Measurements from ENCODE around the gene KRT74. TPM values are rescaled to one million over a fixed set of nuclear protein-coding genes. Genes with fewer than 3 reads are reported as not detected.

The KRT74 gene
- total RNA-seq, 1 experiment from 2014 or later, result not detected

DNA sequence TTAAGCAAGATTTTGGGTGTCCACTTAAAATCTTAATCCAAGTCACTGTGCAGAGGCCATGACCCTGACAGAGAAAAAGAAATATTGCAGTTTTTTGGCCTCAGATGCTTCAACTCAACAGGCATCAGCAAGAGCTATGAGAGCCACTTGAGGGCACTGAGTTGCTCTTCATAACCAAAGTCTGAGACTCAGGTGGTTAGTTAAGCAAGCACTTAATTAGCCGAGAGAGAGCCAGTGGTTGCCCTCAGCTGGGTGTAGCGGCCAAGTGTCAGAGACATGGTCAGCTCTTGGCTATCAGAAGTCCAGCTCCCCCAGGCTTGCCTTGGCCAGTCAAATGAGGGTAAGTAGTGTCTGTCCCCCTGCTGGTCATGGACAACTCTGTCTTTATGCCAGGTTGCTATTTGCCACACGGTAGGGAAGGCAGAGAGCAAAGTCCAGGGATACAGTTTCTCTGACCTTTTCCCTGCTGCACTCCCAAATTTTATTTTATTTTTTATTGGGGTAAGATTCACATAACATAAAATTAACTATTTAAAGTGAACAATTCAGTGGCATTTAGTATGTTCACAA is 11.7 kb downstream of the KRT74 start:
- H3K4me3 Mint-ChIP-seq (ENCODE audit: low read depth, unreplicated experiment), result no peak overlapping the region
- intact Hi-C loops (cut with micrococcal nuclease; ENCODE audit: unreplicated experiment), result no loop called here
- H3K4me1 Mint-ChIP-seq (ENCODE audit: low read depth, unreplicated experiment), result no peaks in the 10 kb centered on the region
- TF ChIP-seq, protein P1, sequence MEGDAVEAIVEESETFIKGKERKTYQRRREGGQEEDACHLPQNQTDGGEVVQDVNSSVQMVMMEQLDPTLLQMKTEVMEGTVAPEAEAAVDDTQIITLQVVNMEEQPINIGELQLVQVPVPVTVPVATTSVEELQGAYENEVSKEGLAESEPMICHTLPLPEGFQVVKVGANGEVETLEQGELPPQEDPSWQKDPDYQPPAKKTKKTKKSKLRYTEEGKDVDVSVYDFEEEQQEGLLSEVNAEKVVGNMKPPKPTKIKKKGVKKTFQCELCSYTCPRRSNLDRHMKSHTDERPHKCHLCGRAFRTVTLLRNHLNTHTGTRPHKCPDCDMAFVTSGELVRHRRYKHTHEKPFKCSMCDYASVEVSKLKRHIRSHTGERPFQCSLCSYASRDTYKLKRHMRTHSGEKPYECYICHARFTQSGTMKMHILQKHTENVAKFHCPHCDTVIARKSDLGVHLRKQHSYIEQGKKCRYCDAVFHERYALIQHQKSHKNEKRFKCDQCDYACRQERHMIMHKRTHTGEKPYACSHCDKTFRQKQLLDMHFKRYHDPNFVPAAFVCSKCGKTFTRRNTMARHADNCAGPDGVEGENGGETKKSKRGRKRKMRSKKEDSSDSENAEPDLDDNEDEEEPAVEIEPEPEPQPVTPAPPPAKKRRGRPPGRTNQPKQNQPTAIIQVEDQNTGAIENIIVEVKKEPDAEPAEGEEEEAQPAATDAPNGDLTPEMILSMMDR (IDR thresholded peaks at IDR 0.05; ENCODE audit: unreplicated experiment), result peak; percentile 22
- CTCF ChIA-PET, result no interaction called here
- H3K36me3 Mint-ChIP-seq (ENCODE audit: insufficient read depth, unreplicated experiment), result no peaks in the 10 kb centered on the region
- peak; percentile 17 for DNase-seq
- no peaks in the 10 kb centered on the region for H3K9me3 Mint-ChIP-seq (ENCODE audit: low read depth, unreplicated experiment)
- H3K27me3 Mint-ChIP-seq (ENCODE audit: unreplicated experiment), result peaks cover 85% of the 10 kb centered on the region
- H3K27ac Mint-ChIP-seq (ENCODE audit: unreplicated experiment), result no peak overlapping the region
- BruUV-seq (replicated peaks), result no TSS peak

DNA sequence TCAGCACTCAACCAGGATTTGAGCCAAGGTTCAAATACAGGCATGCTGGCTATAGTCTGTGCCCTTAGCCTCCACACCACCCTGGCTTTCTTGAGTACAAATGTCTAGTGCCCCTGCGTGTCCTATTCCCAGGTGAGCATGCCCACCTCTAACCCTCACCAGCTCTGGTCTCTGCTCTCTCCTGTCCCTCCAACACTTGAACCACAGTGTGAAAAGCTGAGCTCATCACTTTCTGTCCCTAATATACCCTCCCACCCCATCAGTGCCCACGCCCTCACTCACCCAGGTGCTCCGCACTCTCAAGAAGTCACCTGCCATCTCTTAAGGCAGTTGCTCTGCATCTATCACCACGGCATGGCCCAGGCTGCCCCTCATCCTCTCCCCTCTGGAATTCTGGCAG is 13.7 kb downstream of the KRT74 start:
- Mint-ChIP-seq H3K4me3 (ENCODE audit: low read depth, unreplicated experiment) (no peak overlapping the region), H3K9me3 (ENCODE audit: low read depth, unreplicated experiment) (no peaks in the 10 kb centered on the region), H3K36me3 (ENCODE audit: insufficient read depth, unreplicated experiment) (no peaks in the 10 kb centered on the region), H3K27me3 (ENCODE audit: unreplicated experiment) (peaks cover 85% of the 10 kb centered on the region), H3K27ac (ENCODE audit: unreplicated experiment) (no peak overlapping the region), H3K4me1 (ENCODE audit: low read depth, unreplicated experiment) (no peaks in the 10 kb centered on the region)
- intact Hi-C loops (cut with micrococcal nuclease; ENCODE audit: unreplicated experiment), result no loop called here
- TF ChIP-seq, protein P1 (IDR thresholded peaks at IDR 0.05; ENCODE audit: unreplicated experiment), result no peak
- no peak for DNase-seq
- CTCF ChIA-PET, result interaction anchor here (0.6 to 0.7 kb wide), 2 partner anchors 152 to 725 kb away, joined by 3 to 4 read pairs; no protein-coding TSS in a partner anchor
- BruUV-seq (replicated peaks), result no TSS peak

GRCh38 chr12:52558781-52559445 is 14.7 kb downstream of the KRT74 start:
- Mint-ChIP-seq H3K4me1 (ENCODE audit: low read depth, unreplicated experiment) (no peaks in the 10 kb centered on the region), H3K27me3 (ENCODE audit: unreplicated experiment) (peaks cover 85% of the 10 kb centered on the region), H3K27ac (ENCODE audit: unreplicated experiment) (no peak overlapping the region), H3K36me3 (ENCODE audit: insufficient read depth, unreplicated experiment) (no peaks in the 10 kb centered on the region), H3K9me3 (ENCODE audit: low read depth, unreplicated experiment) (no peaks in the 10 kb centered on the region), H3K4me3 (ENCODE audit: low read depth, unreplicated experiment) (no peak overlapping the region)
- CTCF ChIA-PET, result no interaction called here
- TF ChIP-seq, protein P1 (IDR thresholded peaks at IDR 0.05; ENCODE audit: unreplicated experiment), result no peak
- intact Hi-C loops (cut with micrococcal nuclease; ENCODE audit: unreplicated experiment), result no loop called here
- DNase-seq, result no peak
- no TSS peak for BruUV-seq (replicated peaks)

DNA sequence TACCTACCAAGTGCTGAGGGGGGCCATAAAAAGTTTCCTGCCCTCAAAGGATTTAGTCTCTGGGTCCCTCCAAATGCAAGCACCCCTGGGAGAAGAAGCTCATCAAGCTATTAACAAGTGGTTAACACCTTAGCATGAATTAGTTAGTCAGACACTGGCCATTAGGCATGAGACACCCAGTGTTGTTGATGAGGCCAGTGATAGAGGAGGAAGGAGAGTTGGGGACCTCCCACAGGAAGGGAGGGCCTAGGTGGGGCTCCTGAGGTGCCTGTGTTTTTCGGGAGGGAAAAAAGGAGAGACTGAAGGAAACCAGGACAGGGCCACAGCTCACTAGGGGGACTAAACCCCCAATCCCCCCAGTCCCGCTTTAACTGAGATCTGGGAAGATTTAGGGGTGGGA is 16.2 kb downstream of the KRT74 start:
- Mint-ChIP-seq H3K9me3 (ENCODE audit: low read depth, unreplicated experiment) (no peaks in the 10 kb centered on the region), H3K4me1 (ENCODE audit: low read depth, unreplicated experiment) (no peaks in the 10 kb centered on the region), H3K36me3 (ENCODE audit: insufficient read depth, unreplicated experiment) (no peaks in the 10 kb centered on the region), H3K27ac (ENCODE audit: unreplicated experiment) (no peak overlapping the region), H3K4me3 (ENCODE audit: low read depth, unreplicated experiment) (no peak overlapping the region), H3K27me3 (ENCODE audit: unreplicated experiment) (peaks cover 91% of the 10 kb centered on the region)
- no peak for DNase-seq
- intact Hi-C loops (cut with micrococcal nuclease; ENCODE audit: unreplicated experiment), result no loop called here
- TF ChIP-seq, protein P1 (IDR thresholded peaks at IDR 0.05; ENCODE audit: unreplicated experiment), result no peak
- CTCF ChIA-PET, result no interaction called here
- BruUV-seq (replicated peaks), result no TSS peak

Data from Calu3 (cell line).